ENCODE data around the gene CALR3.
"Not testable (repeated sequence)": the region's sequence is repeated elsewhere in the genome, so short reads cannot be mapped to it uniquely, and the experiment has no call there.

The CALR3 gene

GRCh38 chr19:16460454-16460853 is 35.5 kb downstream of the CALR3 start:
- no peak for TF ChIP-seq POLR2AphosphoS5 (IDR thresholded peaks at IDR 0.05; ENCODE audit: low read depth, low read length)
- no peak for TF ChIP-seq TAF1 (IDR thresholded peaks at IDR 0.05; ENCODE audit: borderline replicate concordance, low read depth, low read length)
- TF ChIP-seq POLR2A (IDR thresholded peaks at IDR 0.05; ENCODE audit: low read depth, low read length): no peak

GRCh38 chr19:16459680-16460079 is 36.3 kb downstream of the CALR3 start:
- FAIRE-seq: no peak

More at GRCh38 chr19:16460454-16460853, 35.5 kb downstream of the CALR3 start:
- DNase-seq (ENCODE audit: insufficient read length): no peak
- no peak for FAIRE-seq

GRCh38 chr19:16458391-16459341 is 37.3 kb downstream of the CALR3 start:
- DNase-seq (ENCODE audit: insufficient read length) (no peak), FAIRE-seq (no peak)
- TF ChIP-seq TAF1 (IDR thresholded peaks at IDR 0.05; ENCODE audit: borderline replicate concordance, low read depth, low read length) (0 out of 2 replicates have a peak, but pooled peaks have one; percentile 7), POLR2A (IDR thresholded peaks at IDR 0.05; ENCODE audit: low read depth, low read length) (no peak)

More at GRCh38 chr19:16459680-16460079, 36.3 kb downstream of the CALR3 start:
- no peak for TF ChIP-seq TAF1 (IDR thresholded peaks at IDR 0.05; ENCODE audit: borderline replicate concordance, low read depth, low read length)
- no peak for TF ChIP-seq POLR2AphosphoS5 (IDR thresholded peaks at IDR 0.05; ENCODE audit: low read depth, low read length)
- TF ChIP-seq POLR2A (IDR thresholded peaks at IDR 0.05; ENCODE audit: low read depth, low read length): no peak
- no peak for DNase-seq (ENCODE audit: insufficient read length)

GRCh38 chr19:16457954-16458331 is 38.0 kb downstream of the CALR3 start:
- DNase-seq (ENCODE audit: insufficient read length): no peak
- TF ChIP-seq POLR2AphosphoS5 (IDR thresholded peaks at IDR 0.05; ENCODE audit: low read depth, low read length): no peak
- no peak for TF ChIP-seq TAF1 (IDR thresholded peaks at IDR 0.05; ENCODE audit: borderline replicate concordance, low read depth, low read length)
- no peak for TF ChIP-seq POLR2A (IDR thresholded peaks at IDR 0.05; ENCODE audit: low read depth, low read length)
- no peak for FAIRE-seq

- TF ChIP-seq TAF1 (IDR thresholded peaks at IDR 0.05; ENCODE audit: borderline replicate concordance, low read depth, low read length) (0 out of 2 replicates have a peak, but pooled peaks have one; percentile 8), POLR2AphosphoS5 (IDR thresholded peaks at IDR 0.05; ENCODE audit: low read depth, low read length) (no peak; the same call in 1 of the 2 replicates)
- DNase-seq (ENCODE audit: insufficient read length) (no peak), FAIRE-seq (peak; percentile 44)
Observed at GRCh38 chr19:16457195-16457953, 38.6 kb downstream of the CALR3 start.

GRCh38 chr19:16456652-16457194 is 39.2 kb downstream of the CALR3 start:
- TF ChIP-seq TAF1 (IDR thresholded peaks at IDR 0.05; ENCODE audit: borderline replicate concordance, low read depth, low read length) (no peak), POLR2A (IDR thresholded peaks at IDR 0.05; ENCODE audit: low read depth, low read length) (no peak)
- DNase-seq (ENCODE audit: insufficient read length) (no peak), FAIRE-seq (peak; percentile 48)

GRCh38 chr19:16455489-16455888 is 40.5 kb downstream of the CALR3 start:
- no peak for DNase-seq (ENCODE audit: insufficient read length)
- TF ChIP-seq POLR2AphosphoS5 (IDR thresholded peaks at IDR 0.05; ENCODE audit: low read depth, low read length) (no peak), POLR2A (IDR thresholded peaks at IDR 0.05; ENCODE audit: low read depth, low read length) (no peak), TAF1 (IDR thresholded peaks at IDR 0.05; ENCODE audit: borderline replicate concordance, low read depth, low read length) (no peak)
- FAIRE-seq: no peak

GRCh38 chr19:16454351-16454918 is 41.5 kb downstream of the CALR3 start:
- no peak for DNase-seq (ENCODE audit: insufficient read length)
- no peak for TF ChIP-seq POLR2AphosphoS5 (IDR thresholded peaks at IDR 0.05; ENCODE audit: low read depth, low read length)
- no peak for TF ChIP-seq POLR2A (IDR thresholded peaks at IDR 0.05; ENCODE audit: low read depth, low read length)
- TF ChIP-seq TAF1 (IDR thresholded peaks at IDR 0.05; ENCODE audit: borderline replicate concordance, low read depth, low read length): no peak
- FAIRE-seq: no peak

- TF ChIP-seq POLR2AphosphoS5 (IDR thresholded peaks at IDR 0.05; ENCODE audit: low read depth, low read length) (no peak), TAF1 (IDR thresholded peaks at IDR 0.05; ENCODE audit: borderline replicate concordance, low read depth, low read length) (no peak)
- DNase-seq (ENCODE audit: insufficient read length) (no peak), FAIRE-seq (no peak)
Observed at GRCh38 chr19:16452325-16452724, 43.6 kb downstream of the CALR3 start.

- no peak for DNase-seq (ENCODE audit: insufficient read length)
- no peak for TF ChIP-seq POLR2AphosphoS5 (IDR thresholded peaks at IDR 0.05; ENCODE audit: low read depth, low read length)
- TF ChIP-seq TAF1 (IDR thresholded peaks at IDR 0.05; ENCODE audit: borderline replicate concordance, low read depth, low read length): no peak
- TF ChIP-seq POLR2A (IDR thresholded peaks at IDR 0.05; ENCODE audit: low read depth, low read length): no peak
- FAIRE-seq: peak; percentile 85
Observed at GRCh38 chr19:16449330-16449961, 46.5 kb downstream of the CALR3 start.

GRCh38 chr19:16448872-16449271 is 47.1 kb downstream of the CALR3 start:
- FAIRE-seq; DNase-seq (ENCODE audit: insufficient read length): not testable (repeated sequence)
